Panc1 (cell line): ENCODE results near the gene SLF1.

Source experiments
- POLR2AphosphoS5 ChIP-seq: IDR thresholded peaks from 2 replicates; pipeline ENCODE4 v1.6.1; 2012; ENCODE audit warnings: mild to moderate bottlenecking, low read depth, low read length, moderate library complexity
- TCF7L2 ChIP-seq: IDR thresholded peaks from 2 replicates; pipeline ENCODE4 v1.6.1; 2011; ENCODE audit warnings: mild to moderate bottlenecking, low read depth, low read length, inconsistent platforms
- TF ChIP-seq, protein P1 (sequence below): fragments of 450-650 bp; IDR thresholded peaks from 2 replicates; pipeline ENCODE4 v1.5.1; 2017; ENCODE audit warnings: mild to moderate bottlenecking
- TF ChIP-seq, protein P2 (sequence below), 2 experiments: IDR thresholded peaks; 2 replicates each; pipeline ENCODE4 v1.6.1; 2011 to 2012; ENCODE audit warnings: low read depth in 2 of 2, control low read depth in 1 of 2, low read length in 1 of 2, mild to moderate bottlenecking in 1 of 2, moderate library complexity in 1 of 2; ENCODE audit not compliant: insufficient read depth in 1 of 2

DNA sequence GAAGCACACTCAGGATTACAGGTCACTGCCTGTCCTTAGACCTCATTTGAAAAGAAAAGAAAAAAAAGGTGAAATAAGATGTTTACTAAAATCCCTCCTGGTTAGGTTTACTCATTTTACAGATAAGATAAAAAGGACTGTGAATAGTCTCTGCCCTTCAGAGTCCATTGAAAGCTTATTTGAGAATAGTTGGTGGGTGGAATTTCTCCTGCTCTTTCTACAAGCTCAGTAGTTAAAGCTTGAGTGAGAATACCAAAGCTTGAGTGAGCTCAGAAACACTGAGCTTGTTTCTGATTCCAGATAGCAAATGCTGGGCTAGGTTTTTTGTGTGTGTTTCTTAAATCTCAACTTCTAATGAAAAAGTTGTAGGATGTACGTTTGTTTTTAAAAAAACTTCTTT, 106.7 kb downstream of the SLF1 start:
- TF ChIP-seq, protein P1, sequence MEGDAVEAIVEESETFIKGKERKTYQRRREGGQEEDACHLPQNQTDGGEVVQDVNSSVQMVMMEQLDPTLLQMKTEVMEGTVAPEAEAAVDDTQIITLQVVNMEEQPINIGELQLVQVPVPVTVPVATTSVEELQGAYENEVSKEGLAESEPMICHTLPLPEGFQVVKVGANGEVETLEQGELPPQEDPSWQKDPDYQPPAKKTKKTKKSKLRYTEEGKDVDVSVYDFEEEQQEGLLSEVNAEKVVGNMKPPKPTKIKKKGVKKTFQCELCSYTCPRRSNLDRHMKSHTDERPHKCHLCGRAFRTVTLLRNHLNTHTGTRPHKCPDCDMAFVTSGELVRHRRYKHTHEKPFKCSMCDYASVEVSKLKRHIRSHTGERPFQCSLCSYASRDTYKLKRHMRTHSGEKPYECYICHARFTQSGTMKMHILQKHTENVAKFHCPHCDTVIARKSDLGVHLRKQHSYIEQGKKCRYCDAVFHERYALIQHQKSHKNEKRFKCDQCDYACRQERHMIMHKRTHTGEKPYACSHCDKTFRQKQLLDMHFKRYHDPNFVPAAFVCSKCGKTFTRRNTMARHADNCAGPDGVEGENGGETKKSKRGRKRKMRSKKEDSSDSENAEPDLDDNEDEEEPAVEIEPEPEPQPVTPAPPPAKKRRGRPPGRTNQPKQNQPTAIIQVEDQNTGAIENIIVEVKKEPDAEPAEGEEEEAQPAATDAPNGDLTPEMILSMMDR: no peak
- no peak for TF ChIP-seq POLR2AphosphoS5
- TF ChIP-seq, protein P2, sequence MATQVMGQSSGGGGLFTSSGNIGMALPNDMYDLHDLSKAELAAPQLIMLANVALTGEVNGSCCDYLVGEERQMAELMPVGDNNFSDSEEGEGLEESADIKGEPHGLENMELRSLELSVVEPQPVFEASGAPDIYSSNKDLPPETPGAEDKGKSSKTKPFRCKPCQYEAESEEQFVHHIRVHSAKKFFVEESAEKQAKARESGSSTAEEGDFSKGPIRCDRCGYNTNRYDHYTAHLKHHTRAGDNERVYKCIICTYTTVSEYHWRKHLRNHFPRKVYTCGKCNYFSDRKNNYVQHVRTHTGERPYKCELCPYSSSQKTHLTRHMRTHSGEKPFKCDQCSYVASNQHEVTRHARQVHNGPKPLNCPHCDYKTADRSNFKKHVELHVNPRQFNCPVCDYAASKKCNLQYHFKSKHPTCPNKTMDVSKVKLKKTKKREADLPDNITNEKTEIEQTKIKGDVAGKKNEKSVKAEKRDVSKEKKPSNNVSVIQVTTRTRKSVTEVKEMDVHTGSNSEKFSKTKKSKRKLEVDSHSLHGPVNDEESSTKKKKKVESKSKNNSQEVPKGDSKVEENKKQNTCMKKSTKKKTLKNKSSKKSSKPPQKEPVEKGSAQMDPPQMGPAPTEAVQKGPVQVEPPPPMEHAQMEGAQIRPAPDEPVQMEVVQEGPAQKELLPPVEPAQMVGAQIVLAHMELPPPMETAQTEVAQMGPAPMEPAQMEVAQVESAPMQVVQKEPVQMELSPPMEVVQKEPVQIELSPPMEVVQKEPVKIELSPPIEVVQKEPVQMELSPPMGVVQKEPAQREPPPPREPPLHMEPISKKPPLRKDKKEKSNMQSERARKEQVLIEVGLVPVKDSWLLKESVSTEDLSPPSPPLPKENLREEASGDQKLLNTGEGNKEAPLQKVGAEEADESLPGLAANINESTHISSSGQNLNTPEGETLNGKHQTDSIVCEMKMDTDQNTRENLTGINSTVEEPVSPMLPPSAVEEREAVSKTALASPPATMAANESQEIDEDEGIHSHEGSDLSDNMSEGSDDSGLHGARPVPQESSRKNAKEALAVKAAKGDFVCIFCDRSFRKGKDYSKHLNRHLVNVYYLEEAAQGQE (IDR thresholded peaks at IDR 0.05; ENCODE audit: insufficient read depth in 1 of 2, low read depth in 2 of 2, low read length in 1 of 2): no peak
- no peak for TF ChIP-seq TCF7L2
